Effector memory CD4-positive, alpha-beta T cell (primary cell): ENCODE results near the gene RIMKLB.
"Not testable (repeated sequence)": the region's sequence is repeated elsewhere in the genome, so short reads cannot be mapped to it uniquely, and the experiment has no call there.

Experiments used
- DNase-seq, 3 donors: peaks; one replicate each; pipeline ENCODE4 v3.0.0-alpha.2; 2020
- H3K27ac ChIP-seq: 2 replicates; pipeline ENCODE4 v1.7.0; 2013; ENCODE audit warnings: mild to moderate bottlenecking, low read length, moderate library complexity; ENCODE audit not compliant: insufficient read depth, poor library complexity, severe bottlenecking
- H3K27me3 ChIP-seq: replicated peaks from 2 replicates; pipeline ENCODE4 v1.7.0; 2013; ENCODE audit warnings: mild to moderate bottlenecking, low read length; ENCODE audit not compliant: insufficient read depth, control insufficient read depth, poor library complexity, severe bottlenecking
- H3K36me3 ChIP-seq: 2 replicates; pipeline ENCODE4 v1.7.0; 2013; ENCODE audit warnings: mild to moderate bottlenecking, low read length, moderate library complexity; ENCODE audit not compliant: control insufficient read depth, insufficient read depth
- H3K4me1 ChIP-seq: 2 replicates; pipeline ENCODE4 v1.7.0; 2013; ENCODE audit warnings: low read length, mild to moderate bottlenecking; ENCODE audit not compliant: control insufficient read depth, insufficient read depth, poor library complexity, severe bottlenecking
- H3K4me3 ChIP-seq: 2 replicates; pipeline ENCODE4 v1.7.0; 2013; ENCODE audit warnings: low read length, low read depth, mild to moderate bottlenecking; ENCODE audit not compliant: insufficient read depth, poor library complexity, severe bottlenecking
- H3K9me3 ChIP-seq: 2 replicates; pipeline ENCODE4 v1.7.0; 2013; ENCODE audit warnings: mild to moderate bottlenecking, low read length, moderate library complexity; ENCODE audit not compliant: control insufficient read depth

Gene RIMKLB

DNA sequence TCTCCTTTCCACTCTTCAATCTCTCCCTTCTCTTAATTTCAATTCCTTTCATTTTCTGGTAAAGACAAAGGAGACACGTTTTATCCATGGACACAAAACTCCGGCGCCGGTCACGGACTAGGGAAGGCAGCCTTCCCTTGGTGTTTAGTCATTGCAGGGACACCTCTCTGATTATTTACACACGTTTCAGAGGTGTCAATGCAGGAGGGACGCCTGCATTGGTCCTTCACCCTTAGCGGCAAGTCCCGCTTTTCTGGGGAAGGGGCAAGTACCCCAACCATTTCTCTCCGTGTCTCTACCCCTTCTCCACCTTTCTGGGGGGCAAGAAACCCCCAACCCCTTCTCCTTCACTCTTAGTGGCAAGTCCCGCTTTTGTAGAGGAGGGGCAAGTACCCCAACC, 107.7 kb downstream of the RIMKLB start:
- not testable (repeated sequence) for H3K4me3 ChIP-seq, H3K36me3 ChIP-seq, H3K27ac ChIP-seq, H3K27me3 ChIP-seq, DNase-seq, H3K4me1 ChIP-seq, H3K9me3 ChIP-seq

DNA sequence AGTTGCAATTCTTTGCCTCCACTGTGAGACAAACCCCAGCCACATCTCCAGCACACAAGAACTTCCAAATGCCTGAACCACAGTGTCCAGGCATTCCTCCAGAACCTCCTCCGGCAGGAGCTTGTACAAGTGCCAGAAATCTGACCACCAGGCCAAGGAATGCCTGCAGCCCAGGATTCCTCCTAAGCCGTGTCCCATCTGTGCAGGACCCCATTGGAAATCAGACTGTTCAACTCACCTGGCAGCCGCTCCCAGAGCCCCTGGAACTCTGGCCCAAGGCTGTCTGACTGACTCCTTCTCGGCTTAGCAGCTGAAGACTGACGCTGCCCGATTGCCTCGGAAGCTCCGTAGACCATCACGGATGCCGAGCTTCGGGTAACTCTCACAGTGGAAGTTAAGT, 109.3 kb downstream of the RIMKLB start:
- not testable (repeated sequence) for H3K9me3 ChIP-seq, H3K4me3 ChIP-seq, H3K36me3 ChIP-seq, H3K4me1 ChIP-seq, H3K27me3 ChIP-seq, DNase-seq, H3K27ac ChIP-seq

DNA sequence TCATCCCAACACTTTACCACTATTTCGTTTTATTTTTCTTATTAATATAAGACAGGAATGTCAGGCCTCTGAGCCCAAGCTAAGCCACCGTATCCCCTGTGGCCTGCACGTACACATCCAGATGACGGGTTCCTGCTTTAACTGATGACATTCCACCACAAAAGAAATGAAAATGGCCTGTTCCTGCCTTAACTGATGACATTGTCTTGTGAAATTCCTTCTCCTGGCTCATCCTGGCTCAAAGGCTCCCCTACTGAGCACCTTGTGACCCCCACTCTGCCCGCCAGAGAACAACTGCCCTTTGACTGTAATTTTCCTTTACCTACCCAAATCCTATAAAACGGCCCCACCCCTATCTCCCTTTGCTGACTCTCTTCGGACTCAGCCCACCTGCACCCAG, 112.3 kb downstream of the RIMKLB start:
- H3K36me3 ChIP-seq, H3K4me1 ChIP-seq, H3K4me3 ChIP-seq, H3K9me3 ChIP-seq, DNase-seq, H3K27me3 ChIP-seq, H3K27ac ChIP-seq: not testable (repeated sequence)

DNA sequence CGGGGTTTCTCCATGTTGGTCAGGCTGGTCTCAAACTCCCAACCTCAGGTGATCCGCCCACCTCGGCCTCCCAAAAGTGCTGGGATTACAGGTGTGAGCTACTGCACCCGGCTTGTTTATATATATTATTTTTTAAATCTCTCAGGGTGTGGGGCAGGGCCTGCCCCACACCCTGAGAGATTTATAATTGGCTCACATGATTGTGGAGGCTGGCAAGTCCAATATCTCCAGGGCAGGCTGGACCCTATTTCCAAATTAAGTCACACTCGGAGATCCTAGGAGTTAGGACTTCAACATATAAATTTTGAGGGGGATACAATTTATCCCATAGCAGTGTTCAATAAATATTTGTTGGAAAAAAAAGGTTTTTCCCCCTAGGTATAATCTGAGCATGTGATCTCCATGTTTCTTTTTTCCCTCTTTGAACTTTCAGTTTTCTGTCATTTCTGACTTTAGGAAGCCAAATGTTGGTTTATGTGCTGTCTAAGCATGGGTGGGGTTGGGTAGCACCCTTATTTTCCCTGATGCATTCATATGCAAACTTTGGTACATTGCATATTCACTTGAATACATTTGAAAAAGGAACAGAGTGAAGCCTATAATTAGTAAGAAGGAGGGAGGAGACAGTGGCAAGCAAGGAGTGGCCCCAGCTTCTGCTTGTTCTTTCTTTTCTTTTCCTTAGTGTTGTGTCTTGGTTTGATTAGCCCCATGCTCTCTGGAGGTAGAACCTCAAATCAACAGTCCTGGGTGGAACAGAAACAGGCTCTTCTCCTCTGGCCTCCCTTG, 116.0 kb downstream of the RIMKLB start:
- no peaks in the 10 kb centered on the region for H3K36me3 ChIP-seq
- H3K4me1 ChIP-seq, result no peaks in the 10 kb centered on the region
- H3K27ac ChIP-seq, result no peak overlapping the region
- no peak overlapping the region for H3K4me3 ChIP-seq
- no peaks in the 10 kb centered on the region for H3K27me3 ChIP-seq
- no peaks in the 10 kb centered on the region for H3K9me3 ChIP-seq
- no peak for DNase-seq

DNA sequence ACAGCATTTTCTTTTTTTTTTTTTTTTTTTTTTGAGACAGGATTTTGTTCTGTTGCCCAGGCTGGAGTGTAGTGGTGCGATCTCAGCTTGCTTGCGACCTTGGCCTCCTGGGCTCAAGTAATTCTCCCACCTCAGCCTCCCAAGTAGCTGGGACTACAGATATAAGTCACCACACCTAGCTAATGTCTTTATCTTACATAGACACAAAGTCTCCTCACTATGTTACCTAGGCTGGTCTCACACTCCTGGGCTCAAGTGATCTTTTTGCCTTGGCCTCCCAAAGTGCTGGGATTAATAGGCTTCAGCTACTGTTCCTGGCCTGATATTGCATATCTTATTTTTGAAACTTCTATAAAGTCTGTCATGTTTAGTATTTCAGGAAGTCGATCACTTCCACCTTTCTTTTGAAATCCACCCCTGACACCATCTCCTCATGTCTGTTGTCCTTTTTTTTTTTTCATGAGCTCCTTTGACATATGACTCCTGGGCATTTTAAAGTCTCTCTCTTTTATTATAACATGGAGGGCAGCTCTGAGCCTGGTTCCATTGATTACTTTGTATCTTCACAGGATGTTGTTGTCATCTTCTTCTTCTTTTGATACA, 118.8 kb downstream of the RIMKLB start:
- H3K4me3 ChIP-seq, result no peak overlapping the region
- no peak for DNase-seq
- no peaks in the 10 kb centered on the region for H3K36me3 ChIP-seq
- no peak overlapping the region for H3K27ac ChIP-seq
- no peaks in the 10 kb centered on the region for H3K27me3 ChIP-seq
- H3K4me1 ChIP-seq, result no peaks in the 10 kb centered on the region
- no peaks in the 10 kb centered on the region for H3K9me3 ChIP-seq

DNA sequence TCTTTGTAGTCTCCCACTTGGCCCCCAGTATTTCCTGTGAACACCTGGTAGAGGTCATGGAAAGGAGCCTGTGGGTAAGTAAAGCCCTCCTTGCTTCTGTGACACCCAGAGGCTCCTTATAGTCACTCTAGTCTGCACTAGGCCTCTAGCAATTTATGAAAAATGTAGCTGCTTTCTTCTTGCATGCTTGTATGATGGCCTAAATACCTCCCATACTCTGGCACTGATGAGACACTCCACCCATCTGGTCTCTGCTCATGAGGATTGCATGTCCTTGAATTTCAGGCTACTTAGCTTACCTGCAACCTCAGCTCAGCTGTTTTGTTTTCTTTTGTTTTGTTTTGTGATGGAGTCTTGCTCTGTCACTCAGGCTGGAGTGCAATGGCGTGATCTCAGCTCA, 120.1 kb downstream of the RIMKLB start:
- Histone ChIP-seq H3K4me3 (no peak overlapping the region), H3K9me3 (no peaks in the 10 kb centered on the region), H3K36me3 (no peaks in the 10 kb centered on the region), H3K4me1 (no peaks in the 10 kb centered on the region), H3K27me3 (no peaks in the 10 kb centered on the region), H3K27ac (no peak overlapping the region)
- DNase-seq, result no peak

DNA sequence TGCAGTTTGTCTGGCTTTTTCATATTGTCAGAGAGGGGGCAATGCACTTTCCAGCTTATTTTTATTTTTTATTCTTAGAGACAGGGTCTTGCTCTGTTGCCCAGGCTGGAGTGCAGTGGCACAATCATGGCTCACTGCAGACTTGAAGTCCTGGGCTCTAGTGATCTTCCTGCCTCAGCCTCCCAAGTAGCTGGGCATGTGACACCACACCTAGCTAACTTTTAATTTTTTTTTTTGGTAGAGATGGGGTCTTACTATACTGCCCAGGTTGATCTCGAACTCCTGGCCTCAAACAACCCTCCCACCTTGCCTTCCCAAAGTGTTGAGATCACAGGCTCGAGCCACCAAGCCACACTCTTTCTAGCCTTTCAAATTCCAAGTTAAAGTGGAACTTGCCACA, 120.7 kb downstream of the RIMKLB start:
- Histone ChIP-seq H3K36me3 (no peaks in the 10 kb centered on the region), H3K4me1 (no peaks in the 10 kb centered on the region), H3K27ac (no peak overlapping the region), H3K4me3 (no peak overlapping the region), H3K27me3 (no peaks in the 10 kb centered on the region), H3K9me3 (no peaks in the 10 kb centered on the region)
- DNase-seq, result no peak

DNA sequence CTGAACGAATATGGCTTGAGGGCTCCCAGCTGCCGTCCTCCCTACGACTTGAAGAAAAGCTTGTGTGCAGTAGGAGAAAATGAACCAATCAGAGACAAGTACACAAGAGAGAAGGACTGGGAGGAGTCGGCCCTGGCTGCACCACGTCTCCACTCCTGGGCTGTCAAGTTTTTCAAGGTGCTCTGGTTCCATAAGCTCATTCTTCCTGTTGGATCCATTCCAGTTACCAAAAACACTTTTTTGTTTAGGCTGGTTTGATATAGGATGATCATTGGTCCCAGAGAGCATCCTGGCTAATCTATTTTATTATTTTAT, 121.8 kb downstream of the RIMKLB start:
- Histone ChIP-seq H3K9me3 (no peaks in the 10 kb centered on the region), H3K27me3 (no peaks in the 10 kb centered on the region), H3K27ac (no peak overlapping the region), H3K4me3 (no peak overlapping the region), H3K4me1 (no peaks in the 10 kb centered on the region), H3K36me3 (no peaks in the 10 kb centered on the region)
- no peak for DNase-seq

DNA sequence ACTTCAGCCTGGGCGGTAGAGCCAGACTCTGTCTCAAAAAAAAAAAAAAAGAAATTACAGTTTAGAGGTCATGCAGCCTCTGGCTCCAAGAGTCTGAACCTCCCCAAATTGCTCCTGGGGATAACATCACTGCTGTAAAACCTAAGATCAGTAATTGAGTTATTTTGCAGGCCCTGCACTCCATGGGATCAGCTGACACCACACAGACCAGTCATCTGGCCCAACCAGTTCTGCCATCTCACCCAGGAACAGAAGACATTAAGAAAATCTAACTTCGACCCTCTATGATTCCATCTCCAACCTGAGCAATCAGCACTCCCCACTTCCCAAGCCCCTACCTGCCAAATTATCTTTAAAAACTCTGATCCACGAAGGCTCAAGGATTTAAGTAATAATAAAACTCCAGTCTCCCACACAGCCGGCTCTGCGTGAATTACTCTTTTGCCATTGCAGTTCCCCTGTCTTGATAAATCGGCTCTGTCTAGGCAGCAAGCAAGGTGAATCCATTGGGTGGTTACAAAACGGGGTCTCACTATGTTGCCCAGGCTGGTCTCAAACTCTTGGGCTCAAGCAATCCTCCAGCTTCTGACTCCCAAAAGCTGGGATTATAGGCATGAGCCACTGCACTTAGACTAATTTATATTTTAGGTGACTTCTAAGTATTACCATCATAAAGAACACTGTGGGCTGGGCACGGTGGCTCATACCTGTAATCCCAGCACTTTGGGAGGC, 123.1 kb downstream of the RIMKLB start:
- H3K27ac ChIP-seq, H3K27me3 ChIP-seq, H3K36me3 ChIP-seq, H3K4me1 ChIP-seq, DNase-seq, H3K9me3 ChIP-seq, H3K4me3 ChIP-seq: not testable (repeated sequence)

DNA sequence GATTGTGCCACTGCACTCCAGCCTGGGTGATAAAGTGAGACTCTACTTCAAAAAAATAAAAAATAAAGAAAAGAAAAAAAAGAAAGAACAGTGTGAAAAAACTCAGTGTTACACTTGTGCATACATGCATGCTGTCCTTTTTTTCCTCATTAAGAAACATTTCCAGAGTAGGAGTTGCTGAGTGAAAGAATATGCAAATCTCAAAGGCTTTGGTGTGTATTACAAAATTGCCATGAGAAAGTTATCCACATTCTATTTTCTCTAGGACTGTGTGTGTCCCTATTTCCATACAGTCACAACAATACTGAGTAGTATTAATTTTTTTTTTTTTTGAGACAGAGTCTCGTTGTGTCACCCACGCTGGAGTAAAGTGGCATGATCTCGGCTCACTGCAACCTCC, 123.8 kb downstream of the RIMKLB start:
- Histone ChIP-seq H3K4me3 (no peak overlapping the region), H3K9me3 (no peaks in the 10 kb centered on the region), H3K27ac (no peak overlapping the region), H3K4me1 (no peaks in the 10 kb centered on the region), H3K36me3 (no peaks in the 10 kb centered on the region), H3K27me3 (no peaks in the 10 kb centered on the region)
- DNase-seq, result no peak
